Activated naive CD4-positive, alpha-beta T cell (primary cell): ENCODE data around the gene STK24.

ENCODE experiments used
- DNase-seq, 4 experiments: peaks; one replicate each; lab custom pipeline; 2025; lab: John Stamatoyannopoulos, UW

STK24 gene

GRCh38 chr13:98473135-98473787 lies 103.6 kb downstream of the STK24 start:
- no peak for DNase-seq

GRCh38 chr13:98471934-98472333 lies 105.0 kb downstream of the STK24 start:
- no peak for DNase-seq

- DNase-seq = no peak
Measured at GRCh38 chr13:98470920-98471319, 106.0 kb downstream of the STK24 start.

- DNase-seq = no peak
Measured at GRCh38 chr13:98468929-98469328, 108.0 kb downstream of the STK24 start.

- DNase-seq = no peak
Measured at GRCh38 chr13:98468361-98468760, 108.5 kb downstream of the STK24 start.

GRCh38 chr13:98467263-98467985 lies 109.5 kb downstream of the STK24 start:
- DNase-seq = no peak

- DNase-seq = peak in 1 of 4 experiments; percentile 19
Measured at GRCh38 chr13:98466634-98467236, 110.2 kb downstream of the STK24 start.

GRCh38 chr13:98462946-98463345 lies 114.0 kb downstream of the STK24 start:
- no peak for DNase-seq

GRCh38 chr13:98462241-98462882 lies 114.5 kb downstream of the STK24 start:
- no peak for DNase-seq

GRCh38 chr13:98461486-98462240 lies 115.2 kb downstream of the STK24 start:
- DNase-seq = no peak

GRCh38 chr13:98460516-98460915 lies 116.4 kb downstream of the STK24 start:
- no peak for DNase-seq

GRCh38 chr13:98459721-98460370 lies 117.1 kb downstream of the STK24 start:
- DNase-seq = no peak

- DNase-seq = no peak
Measured at GRCh38 chr13:98459171-98459681, 117.7 kb downstream of the STK24 start.

GRCh38 chr13:98458431-98458830 lies 118.5 kb downstream of the STK24 start:
- DNase-seq = no peak

GRCh38 chr13:98457053-98457452 lies 119.9 kb downstream of the STK24 start:
- DNase-seq = no peak

- DNase-seq = no peak
Measured at GRCh38 chr13:98456413-98456845, 120.5 kb downstream of the STK24 start.

GRCh38 chr13:98454389-98454881 lies 122.5 kb downstream of the STK24 start:
- no peak for DNase-seq

GRCh38 chr13:98452851-98453843 lies 123.8 kb downstream of the STK24 start:
- no peak for DNase-seq

- no peak for DNase-seq
Measured at GRCh38 chr13:98451676-98452470, 125.0 kb downstream of the STK24 start.
